ENCODE data around the gene CNTN5.

GRCh38 chr11:99461913-99462312 is 441.2 kb downstream of the CNTN5 start:
- no peak for TF ChIP-seq BCL11A (IDR thresholded peaks at IDR 0.05; ENCODE audit: low read depth, low read length)
- TF ChIP-seq HDAC2 (IDR thresholded peaks at IDR 0.05): no peak
- TF ChIP-seq, protein P1, sequence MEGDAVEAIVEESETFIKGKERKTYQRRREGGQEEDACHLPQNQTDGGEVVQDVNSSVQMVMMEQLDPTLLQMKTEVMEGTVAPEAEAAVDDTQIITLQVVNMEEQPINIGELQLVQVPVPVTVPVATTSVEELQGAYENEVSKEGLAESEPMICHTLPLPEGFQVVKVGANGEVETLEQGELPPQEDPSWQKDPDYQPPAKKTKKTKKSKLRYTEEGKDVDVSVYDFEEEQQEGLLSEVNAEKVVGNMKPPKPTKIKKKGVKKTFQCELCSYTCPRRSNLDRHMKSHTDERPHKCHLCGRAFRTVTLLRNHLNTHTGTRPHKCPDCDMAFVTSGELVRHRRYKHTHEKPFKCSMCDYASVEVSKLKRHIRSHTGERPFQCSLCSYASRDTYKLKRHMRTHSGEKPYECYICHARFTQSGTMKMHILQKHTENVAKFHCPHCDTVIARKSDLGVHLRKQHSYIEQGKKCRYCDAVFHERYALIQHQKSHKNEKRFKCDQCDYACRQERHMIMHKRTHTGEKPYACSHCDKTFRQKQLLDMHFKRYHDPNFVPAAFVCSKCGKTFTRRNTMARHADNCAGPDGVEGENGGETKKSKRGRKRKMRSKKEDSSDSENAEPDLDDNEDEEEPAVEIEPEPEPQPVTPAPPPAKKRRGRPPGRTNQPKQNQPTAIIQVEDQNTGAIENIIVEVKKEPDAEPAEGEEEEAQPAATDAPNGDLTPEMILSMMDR (IDR thresholded peaks at IDR 0.05 in 2 of 3, conservative IDR thresholded peaks at IDR 0.05 in 1 of 3; ENCODE audit: control insufficient read depth in 2 of 3, extremely low read depth in 1 of 3, insufficient read depth in 1 of 3, low read depth in 3 of 3, low read length in 3 of 3): no peak
- TF ChIP-seq, protein P2, sequence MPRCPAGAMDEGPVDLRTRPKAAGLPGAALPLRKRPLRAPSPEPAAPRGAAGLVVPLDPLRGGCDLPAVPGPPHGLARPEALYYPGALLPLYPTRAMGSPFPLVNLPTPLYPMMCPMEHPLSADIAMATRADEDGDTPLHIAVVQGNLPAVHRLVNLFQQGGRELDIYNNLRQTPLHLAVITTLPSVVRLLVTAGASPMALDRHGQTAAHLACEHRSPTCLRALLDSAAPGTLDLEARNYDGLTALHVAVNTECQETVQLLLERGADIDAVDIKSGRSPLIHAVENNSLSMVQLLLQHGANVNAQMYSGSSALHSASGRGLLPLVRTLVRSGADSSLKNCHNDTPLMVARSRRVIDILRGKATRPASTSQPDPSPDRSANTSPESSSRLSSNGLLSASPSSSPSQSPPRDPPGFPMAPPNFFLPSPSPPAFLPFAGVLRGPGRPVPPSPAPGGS (IDR thresholded peaks at IDR 0.05; ENCODE audit: borderline replicate concordance, insufficient read depth, low read depth, low read length, poor library complexity, severe bottlenecking): no peak
- no peak for TF ChIP-seq POLR2AphosphoS5 (IDR thresholded peaks at IDR 0.05; ENCODE audit: low read length)
- no peak for TF ChIP-seq SIX5 (IDR thresholded peaks at IDR 0.05; ENCODE audit: low read depth, low read length, severe bottlenecking)
- TF ChIP-seq JUND (IDR thresholded peaks at IDR 0.05; ENCODE audit: low read depth, low read length): no peak
- no peak for TF ChIP-seq GATAD2B (conservative IDR thresholded peaks at IDR 0.05; ENCODE audit: low read depth)
- TF ChIP-seq SMC3 (IDR thresholded peaks at IDR 0.05; ENCODE audit: borderline replicate concordance, low read length): no peak
- no peak for TF ChIP-seq CREB1 (IDR thresholded peaks at IDR 0.05; ENCODE audit: low read depth)
- TF ChIP-seq, protein P3, sequence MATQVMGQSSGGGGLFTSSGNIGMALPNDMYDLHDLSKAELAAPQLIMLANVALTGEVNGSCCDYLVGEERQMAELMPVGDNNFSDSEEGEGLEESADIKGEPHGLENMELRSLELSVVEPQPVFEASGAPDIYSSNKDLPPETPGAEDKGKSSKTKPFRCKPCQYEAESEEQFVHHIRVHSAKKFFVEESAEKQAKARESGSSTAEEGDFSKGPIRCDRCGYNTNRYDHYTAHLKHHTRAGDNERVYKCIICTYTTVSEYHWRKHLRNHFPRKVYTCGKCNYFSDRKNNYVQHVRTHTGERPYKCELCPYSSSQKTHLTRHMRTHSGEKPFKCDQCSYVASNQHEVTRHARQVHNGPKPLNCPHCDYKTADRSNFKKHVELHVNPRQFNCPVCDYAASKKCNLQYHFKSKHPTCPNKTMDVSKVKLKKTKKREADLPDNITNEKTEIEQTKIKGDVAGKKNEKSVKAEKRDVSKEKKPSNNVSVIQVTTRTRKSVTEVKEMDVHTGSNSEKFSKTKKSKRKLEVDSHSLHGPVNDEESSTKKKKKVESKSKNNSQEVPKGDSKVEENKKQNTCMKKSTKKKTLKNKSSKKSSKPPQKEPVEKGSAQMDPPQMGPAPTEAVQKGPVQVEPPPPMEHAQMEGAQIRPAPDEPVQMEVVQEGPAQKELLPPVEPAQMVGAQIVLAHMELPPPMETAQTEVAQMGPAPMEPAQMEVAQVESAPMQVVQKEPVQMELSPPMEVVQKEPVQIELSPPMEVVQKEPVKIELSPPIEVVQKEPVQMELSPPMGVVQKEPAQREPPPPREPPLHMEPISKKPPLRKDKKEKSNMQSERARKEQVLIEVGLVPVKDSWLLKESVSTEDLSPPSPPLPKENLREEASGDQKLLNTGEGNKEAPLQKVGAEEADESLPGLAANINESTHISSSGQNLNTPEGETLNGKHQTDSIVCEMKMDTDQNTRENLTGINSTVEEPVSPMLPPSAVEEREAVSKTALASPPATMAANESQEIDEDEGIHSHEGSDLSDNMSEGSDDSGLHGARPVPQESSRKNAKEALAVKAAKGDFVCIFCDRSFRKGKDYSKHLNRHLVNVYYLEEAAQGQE (IDR thresholded peaks at IDR 0.05; ENCODE audit: low read depth, low read length): no peak
- TF ChIP-seq CHD2 (IDR thresholded peaks at IDR 0.05; ENCODE audit: borderline replicate concordance, low read depth, low read length): no peak
- TF ChIP-seq YY1 (IDR thresholded peaks at IDR 0.05; ENCODE audit: low read depth, low read length): no peak
- no peak for TF ChIP-seq USF1 (IDR thresholded peaks at IDR 0.05; ENCODE audit: borderline replicate concordance, extremely low read length, insufficient read depth, low read depth, low read length)
